ENCODE measurements around the gene MDM1. TPM values are rescaled to one million over a fixed set of nuclear protein-coding genes. Genes with fewer than 3 reads are reported as not detected.

The MDM1 gene
- total RNA-seq: 9.0 and 10.3 TPM in 2 replicates

GRCh38 chr12:68331869-68332727 is at the start of gene MDM1:
Gene MDM1, minus strand, starts transcription at chr12:68332362. Its CDS starts 117 bp downstream, at chr12:68332245.

GRCh38 chr12:68253504-68253903 is 78.7 kb downstream of the MDM1 start, which contains the start of gene IL22:
Gene IL22, minus strand, starts transcription at chr12:68253604. Its CDS starts 156 bp downstream, at chr12:68253448.

Other genes starting within 250 kb of the MDM1 start
- not detected in 2 replicates for gene IFNG, start 172.6 kb downstream of the MDM1 start, total RNA-seq
- gene IL26, start 106.6 kb downstream of the MDM1 start, total RNA-seq: not detected in 2 replicates
- gene IL22, start 78.8 kb downstream of the MDM1 start, total RNA-seq: not detected in 2 replicates

Data from endothelial cell of coronary artery (primary cell).